Vagina (tissue), 2 donors: ENCODE measurements around the gene CAMK2B. TPM values are rescaled to one million over a fixed set of nuclear protein-coding genes. Genes with fewer than 3 reads are reported as not detected.

Source experiments
- DNase-seq, 2 donors: peaks; one replicate each; pipeline ENCODE4 v3.0.0-alpha.2; 2017; ENCODE audit errors: extremely low spot score in 2 of 2
- H3K27ac ChIP-seq: fragments of 200-600 bp; sonication (generic); one replicate; pipeline ENCODE4 v1.5.1; 2019
- H3K27me3 ChIP-seq: fragments of 200-600 bp; sonication (generic); one replicate; pipeline ENCODE4 v1.5.1; 2019
- H3K36me3 ChIP-seq, 2 donors: fragments of 200-600 bp; sonication (generic); one replicate each; pipeline ENCODE4 v1.5.1; 2017 to 2019
- H3K4me1 ChIP-seq: fragments of 200-600 bp; sonication (generic); one replicate; pipeline ENCODE4 v1.5.1; 2019
- H3K4me3 ChIP-seq, 2 donors: fragments of 200-600 bp; sonication (generic); 1 replicate in 1 of 2; 2 replicates in 1 of 2; pipeline ENCODE4 v1.5.1; 2016 to 2019
- H3K9me3 ChIP-seq: fragments of 200-600 bp; sonication (generic); one replicate; pipeline ENCODE4 v1.5.1; 2019
- POLR2A ChIP-seq, 2 donors: fragments of 450-650 bp; IDR thresholded peaks; one replicate each; pipeline ENCODE4 v1.6.1; 2017; ENCODE audit warnings: antibody characterized with exemption in 2 of 2, mild to moderate bottlenecking in 2 of 2, moderate library complexity in 2 of 2
- POLR2AphosphoS5 ChIP-seq, 2 donors: sonication (generic); formaldehyde crosslinking; IDR thresholded peaks; one replicate each; pipeline ENCODE4 v1.9.0; 2017; ENCODE audit warnings: antibody characterized with exemption in 2 of 2, mild to moderate bottlenecking in 2 of 2, low read depth in 1 of 2; ENCODE audit not compliant: insufficient read depth in 1 of 2
- intact Hi-C: fragments of 100-400 bp; cut with DNase I; formaldehyde crosslinking; loops from one replicate; pipeline ENCODE4 v1.15.1; 2023
- total RNA-seq: library from RNA; depleted of rRNA; stranded (reverse); fragments of >200 nt; gene quantifications from one replicate; pipeline ENCODE4 v1.2.3, GENCODE V29; 2016
- TF ChIP-seq, protein P1 (sequence below), 3 experiments: fragments of 450-650 bp in 2 of 3; fragments of 200-600 bp in 1 of 3; sonication (generic) in 1 of 3; IDR thresholded peaks; one replicate each; pipeline ENCODE4 v1.5.1; 2017 to 2019; ENCODE audit warnings: antibody characterized with exemption in 3 of 3, mild to moderate bottlenecking in 2 of 3, moderate library complexity in 2 of 3

The CAMK2B gene
- total RNA-seq, 1 donor from 2014 or later: 3.2 TPM

DNA sequence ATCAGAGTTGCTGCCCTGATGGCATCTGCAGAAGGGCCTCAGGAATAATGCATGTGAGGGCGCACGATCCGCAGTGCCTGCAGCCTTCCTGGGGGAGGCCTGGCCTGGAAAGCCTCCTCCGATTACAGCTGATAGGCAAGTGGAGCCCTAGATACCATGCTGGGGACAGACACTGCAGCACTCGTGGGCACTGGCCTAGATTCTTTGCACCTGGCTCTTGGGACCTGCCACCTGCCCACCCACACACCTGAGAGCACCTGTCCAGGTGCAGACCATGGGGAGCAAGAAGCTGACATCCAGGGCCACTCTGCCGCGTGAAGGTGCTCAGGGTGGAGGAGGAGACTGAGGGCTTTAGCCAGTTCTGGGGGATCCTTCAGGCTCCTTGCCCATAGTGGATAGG lies 109.9 kb downstream of the CAMK2B start:
- Histone ChIP-seq H3K36me3 (peaks cover 0 to 27% of the 10 kb centered on the region in 2 donors), H3K9me3 (no peaks in the 10 kb centered on the region), H3K27ac (no peak overlapping the region), H3K27me3 (no peaks in the 10 kb centered on the region), H3K4me1 (no peaks in the 10 kb centered on the region), H3K4me3 (no peak overlapping the region)
- no peak for DNase-seq
- TF ChIP-seq, protein P1, sequence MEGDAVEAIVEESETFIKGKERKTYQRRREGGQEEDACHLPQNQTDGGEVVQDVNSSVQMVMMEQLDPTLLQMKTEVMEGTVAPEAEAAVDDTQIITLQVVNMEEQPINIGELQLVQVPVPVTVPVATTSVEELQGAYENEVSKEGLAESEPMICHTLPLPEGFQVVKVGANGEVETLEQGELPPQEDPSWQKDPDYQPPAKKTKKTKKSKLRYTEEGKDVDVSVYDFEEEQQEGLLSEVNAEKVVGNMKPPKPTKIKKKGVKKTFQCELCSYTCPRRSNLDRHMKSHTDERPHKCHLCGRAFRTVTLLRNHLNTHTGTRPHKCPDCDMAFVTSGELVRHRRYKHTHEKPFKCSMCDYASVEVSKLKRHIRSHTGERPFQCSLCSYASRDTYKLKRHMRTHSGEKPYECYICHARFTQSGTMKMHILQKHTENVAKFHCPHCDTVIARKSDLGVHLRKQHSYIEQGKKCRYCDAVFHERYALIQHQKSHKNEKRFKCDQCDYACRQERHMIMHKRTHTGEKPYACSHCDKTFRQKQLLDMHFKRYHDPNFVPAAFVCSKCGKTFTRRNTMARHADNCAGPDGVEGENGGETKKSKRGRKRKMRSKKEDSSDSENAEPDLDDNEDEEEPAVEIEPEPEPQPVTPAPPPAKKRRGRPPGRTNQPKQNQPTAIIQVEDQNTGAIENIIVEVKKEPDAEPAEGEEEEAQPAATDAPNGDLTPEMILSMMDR (IDR thresholded peaks at IDR 0.05): no peak
- TF ChIP-seq POLR2A (IDR thresholded peaks at IDR 0.05): no peak
- TF ChIP-seq POLR2AphosphoS5 (IDR thresholded peaks at IDR 0.05; ENCODE audit: insufficient read depth in 1 of 2, low read depth in 1 of 2): no peak
- intact Hi-C loops: no loop called here

DNA sequence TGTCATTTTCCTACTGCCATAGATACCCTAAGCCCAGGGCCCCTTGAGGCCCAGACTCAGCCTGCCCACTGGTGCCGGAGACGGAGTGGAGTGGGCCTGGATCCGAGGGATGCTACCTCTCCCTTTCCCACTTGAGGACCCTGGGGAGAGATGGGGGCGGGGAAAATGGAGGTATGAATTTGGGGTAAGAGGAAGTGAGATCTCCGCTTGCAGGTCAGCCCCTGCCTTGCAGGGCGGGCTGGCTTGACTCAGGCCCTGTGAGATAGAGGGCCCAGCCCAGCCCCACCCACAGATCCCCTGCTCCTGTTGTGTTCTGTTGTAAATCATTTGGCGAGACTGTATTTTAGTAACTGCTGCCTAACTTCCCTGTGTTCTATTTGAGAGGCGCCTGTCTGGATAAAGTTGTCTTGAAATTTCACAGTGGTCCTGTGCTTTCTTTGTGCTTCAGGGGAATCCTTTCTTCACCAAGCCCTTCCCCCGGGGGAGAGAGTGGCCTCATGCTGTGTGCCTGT lies 111.5 kb downstream of the CAMK2B start:
- intact Hi-C loops: no loop called here

DNA sequence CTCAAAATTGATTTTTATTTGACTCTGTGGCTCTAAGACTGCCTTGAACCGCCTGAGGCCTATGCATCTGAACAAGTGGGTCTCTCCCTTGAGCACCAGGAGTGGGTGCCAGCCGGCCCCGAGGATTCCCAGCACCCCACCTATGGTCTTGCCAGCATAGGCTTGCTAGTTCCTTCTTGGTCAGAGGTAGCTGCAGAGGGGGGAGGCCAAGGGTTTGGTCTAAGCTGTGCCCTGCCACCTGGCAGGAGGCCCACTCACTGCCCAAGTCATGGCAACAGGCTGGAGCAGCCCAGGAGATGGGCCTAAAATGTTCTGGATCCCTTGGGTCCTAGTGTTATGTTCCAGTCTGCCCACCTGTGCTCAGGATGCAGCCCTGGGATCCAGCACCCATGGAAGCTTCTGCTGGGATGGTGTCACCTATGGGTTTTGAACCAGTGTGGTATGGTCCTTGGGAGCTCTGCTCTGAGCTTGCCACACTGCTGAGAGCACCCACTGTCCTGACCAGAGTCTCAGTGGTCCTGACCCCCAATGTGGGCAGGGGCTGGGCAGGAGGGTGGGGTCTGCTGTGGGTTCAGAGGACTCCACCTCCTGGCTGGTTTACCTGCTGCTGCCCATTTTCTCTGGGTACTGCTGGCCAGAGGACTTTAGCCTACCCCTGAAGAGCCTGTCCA lies 112.1 kb downstream of the CAMK2B start:
- no peaks in the 10 kb centered on the region for H3K4me1 ChIP-seq
- TF ChIP-seq POLR2AphosphoS5 (IDR thresholded peaks at IDR 0.05; ENCODE audit: insufficient read depth in 1 of 2, low read depth in 1 of 2) (no peak), POLR2A (IDR thresholded peaks at IDR 0.05) (no peak)
- TF ChIP-seq, protein P1 (IDR thresholded peaks at IDR 0.05): no peak
- H3K4me3 ChIP-seq: no peak overlapping the region
- no peaks in the 10 kb centered on the region for H3K9me3 ChIP-seq
- DNase-seq: no peak
- no peak overlapping the region for H3K27ac ChIP-seq
- no peaks in the 10 kb centered on the region for H3K27me3 ChIP-seq
- peaks cover 0 to 47% of the 10 kb centered on the region in 2 donors for H3K36me3 ChIP-seq
- intact Hi-C loops: no loop called here

More for the DNA sequence above, 111.5 kb downstream of the CAMK2B start:
- no peak overlapping the region for H3K27ac ChIP-seq
- no peak overlapping the region for H3K4me3 ChIP-seq
- no peaks in the 10 kb centered on the region for H3K4me1 ChIP-seq
- TF ChIP-seq POLR2A (IDR thresholded peaks at IDR 0.05): no peak
- H3K36me3 ChIP-seq: peaks cover 0 to 41% of the 10 kb centered on the region in 2 donors
- no peaks in the 10 kb centered on the region for H3K27me3 ChIP-seq
- no peak for DNase-seq
- no peaks in the 10 kb centered on the region for H3K9me3 ChIP-seq

DNA sequence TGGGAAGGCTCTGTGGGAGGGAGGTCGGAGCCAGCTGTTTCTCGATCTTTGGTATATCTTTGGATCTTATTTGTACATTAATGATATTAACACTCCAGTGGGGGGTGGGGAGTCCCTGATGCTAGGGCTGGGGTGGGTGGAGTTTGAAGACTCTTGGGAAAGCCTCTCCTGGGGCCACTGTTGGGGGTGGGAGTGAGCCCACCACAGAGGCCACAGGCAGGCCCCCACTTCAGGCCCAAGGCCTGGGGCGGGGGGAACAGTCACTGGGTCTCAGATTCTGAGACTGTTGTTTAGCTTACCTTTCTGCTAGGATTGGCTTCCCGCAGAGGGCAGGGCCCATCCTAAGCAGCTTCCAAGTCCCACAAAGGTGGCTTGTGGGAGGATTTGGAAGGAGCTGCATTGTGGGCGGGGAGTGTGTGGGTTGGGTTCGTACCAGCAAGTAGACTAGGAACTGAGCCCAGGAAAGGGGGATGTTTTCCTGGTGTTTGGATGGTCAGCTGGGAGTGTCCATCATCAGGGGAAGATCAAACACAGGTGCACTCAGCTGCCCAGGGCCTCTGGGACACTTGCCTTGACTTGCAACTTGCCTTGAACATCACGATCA lies 112.7 kb downstream of the CAMK2B start:
- no peak for DNase-seq
- Histone ChIP-seq H3K9me3 (no peaks in the 10 kb centered on the region), H3K27me3 (no peaks in the 10 kb centered on the region), H3K4me3 (no peak overlapping the region), H3K27ac (no peak overlapping the region), H3K4me1 (no peaks in the 10 kb centered on the region), H3K36me3 (peaks cover 0 to 54% of the 10 kb centered on the region in 2 donors)
- no peak for TF ChIP-seq POLR2AphosphoS5 (IDR thresholded peaks at IDR 0.05; ENCODE audit: insufficient read depth in 1 of 2, low read depth in 1 of 2)
- TF ChIP-seq, protein P1 (IDR thresholded peaks at IDR 0.05): no peak
- TF ChIP-seq POLR2A (IDR thresholded peaks at IDR 0.05): no peak
- intact Hi-C loops: no loop called here

DNA sequence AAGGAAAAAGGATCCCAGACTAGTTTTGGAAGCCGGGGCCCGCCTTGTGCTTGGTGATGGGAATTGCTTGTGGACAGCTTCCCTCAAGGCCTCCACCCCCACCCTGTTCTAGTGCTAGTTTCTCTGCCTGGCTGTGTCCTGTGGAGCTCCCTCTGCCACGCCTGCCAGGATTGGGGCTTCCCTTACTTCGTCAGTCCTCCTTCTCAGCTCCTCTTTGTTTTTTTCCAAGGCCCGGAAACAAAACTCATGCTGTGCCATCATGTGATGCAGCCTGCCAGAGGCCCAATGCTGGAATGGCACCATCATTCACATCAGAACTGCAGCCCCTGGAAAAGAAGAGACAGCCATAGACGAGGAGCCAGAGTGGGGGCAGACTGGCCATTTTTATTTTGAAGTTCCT lies 113.4 kb downstream of the CAMK2B start:
- no peaks in the 10 kb centered on the region for H3K4me1 ChIP-seq
- no peak for DNase-seq
- no peak overlapping the region for H3K4me3 ChIP-seq
- TF ChIP-seq, protein P1 (IDR thresholded peaks at IDR 0.05): no peak
- no peak for TF ChIP-seq POLR2AphosphoS5 (IDR thresholded peaks at IDR 0.05; ENCODE audit: insufficient read depth in 1 of 2, low read depth in 1 of 2)
- TF ChIP-seq POLR2A (IDR thresholded peaks at IDR 0.05): no peak
- intact Hi-C loops: no loop called here
- no peaks in the 10 kb centered on the region for H3K9me3 ChIP-seq
- H3K27me3 ChIP-seq: no peaks in the 10 kb centered on the region
- peaks cover 0 to 60% of the 10 kb centered on the region in 2 donors for H3K36me3 ChIP-seq
- no peak overlapping the region for H3K27ac ChIP-seq
